CD14-positive monocyte (primary cell): ENCODE data around the gene SERPINA4. TPM values are rescaled to one million over a fixed set of nuclear protein-coding genes. Genes with fewer than 3 reads are reported as not detected.

Experiments
- DNase-seq, 3 donors: peaks; one replicate each; pipeline ENCODE4 v3.0.0-alpha.2; 2011 to 2022
- H2AFZ ChIP-seq: 2 replicates; pipeline ENCODE4 v1.6.0; 2012; ENCODE audit warnings: mild to moderate bottlenecking, low read depth, low read length, inconsistent platforms; ENCODE audit not compliant: insufficient read depth, poor library complexity, severe bottlenecking
- H3K27ac ChIP-seq, 2 donors: 1 replicate in 1 of 2; 2 replicates in 1 of 2; pipeline ENCODE4 v1.5.1; 2012 to 2013; ENCODE audit warnings: low read length in 2 of 2, control low read depth in 1 of 2, inconsistent platforms in 1 of 2, low read depth in 1 of 2, mild to moderate bottlenecking in 1 of 2
- H3K27me3 ChIP-seq, 2 donors: one replicate each; pipeline versions ENCODE4 v1.6.0 to v1.6.1; 2011 to 2013; ENCODE audit warnings: low read length in 2 of 2; ENCODE audit not compliant: control insufficient read depth in 2 of 2, insufficient read depth in 2 of 2
- H3K36me3 ChIP-seq, 2 donors: replicated peaks in 1 of 2; 1 replicate in 1 of 2; 2 replicates in 1 of 2; pipeline versions ENCODE4 v1.5.1 to v1.6.1; 2012 to 2013; ENCODE audit warnings: low read length in 2 of 2, control low read depth in 1 of 2, inconsistent platforms in 1 of 2, mild to moderate bottlenecking in 1 of 2; ENCODE audit not compliant: insufficient read depth in 2 of 2, control insufficient read depth in 1 of 2
- H3K4me1 ChIP-seq, 2 donors: 1 replicate in 1 of 2; 2 replicates in 1 of 2; pipeline versions ENCODE4 v1.5.1 to v1.6.1; 2012 to 2013; ENCODE audit warnings: low read length in 2 of 2, control low read depth in 1 of 2, inconsistent platforms in 1 of 2, mild to moderate bottlenecking in 1 of 2, moderate library complexity in 1 of 2; ENCODE audit not compliant: insufficient read depth in 2 of 2, control insufficient read depth in 1 of 2
- H3K4me2 ChIP-seq: replicated peaks from 2 replicates; pipeline ENCODE3; 2012; ENCODE audit warnings: low read length, moderate library complexity, mild to moderate bottlenecking; ENCODE audit not compliant: poor library complexity, severe bottlenecking; ENCODE audit errors: extremely low read depth
- H3K4me3 ChIP-seq, 3 experiments: fragments of 200-600 bp in 1 of 3; sonication (generic) in 1 of 3; replicated peaks in 1 of 3; 1 replicate in 2 of 3; 2 replicates in 1 of 3; pipeline ENCODE4 v1.5.1; 2011 to 2013; ENCODE audit warnings: low read length in 3 of 3, mild to moderate bottlenecking in 3 of 3, control low read depth in 2 of 3, low read depth in 2 of 3, inconsistent platforms in 1 of 3, moderate library complexity in 1 of 3
- H3K79me2 ChIP-seq: 2 replicates; pipeline ENCODE4 v1.6.0; 2012; ENCODE audit warnings: mild to moderate bottlenecking, control low read depth, inconsistent platforms, low read length, moderate library complexity; ENCODE audit not compliant: insufficient read depth
- H3K9ac ChIP-seq: 2 replicates; pipeline ENCODE4 v1.6.0; 2017; ENCODE audit warnings: low read length, mild to moderate bottlenecking; ENCODE audit not compliant: insufficient read depth, poor library complexity, severe bottlenecking
- H3K9me3 ChIP-seq, 2 donors: replicated peaks in 1 of 2; 1 replicate in 1 of 2; 2 replicates in 1 of 2; pipeline versions ENCODE4 v1.5.1 to v1.6.1; 2012 to 2013; ENCODE audit warnings: low read length in 2 of 2, control low read depth in 1 of 2; ENCODE audit not compliant: control insufficient read depth in 1 of 2, insufficient read depth in 1 of 2
- H4K20me1 ChIP-seq: 2 replicates; pipeline ENCODE4 v1.6.0; 2012; ENCODE audit warnings: mild to moderate bottlenecking, low read length, control low read depth, moderate library complexity; ENCODE audit not compliant: insufficient read depth
- H3K27ac Mint-ChIP-seq, 7 donors: one replicate each; pipeline ENCODE4 v1.8.0; 2020; ENCODE audit warnings: mild to moderate bottlenecking in 7 of 7, mixed read lengths in 7 of 7, moderate library complexity in 6 of 7, inconsistent platforms in 2 of 7
- H3K27me3 Mint-ChIP-seq, 3 donors: one replicate each; pipeline ENCODE4 v1.8.0; 2021 to 2022; ENCODE audit warnings: low read depth in 3 of 3, mild to moderate bottlenecking in 3 of 3, mixed read lengths in 3 of 3, moderate library complexity in 3 of 3, inconsistent platforms in 1 of 3
- H3K36me3 Mint-ChIP-seq, 2 donors: one replicate each; pipeline ENCODE4 v1.8.0; 2020; ENCODE audit warnings: mixed read lengths in 2 of 2, inconsistent platforms in 1 of 2, mild to moderate bottlenecking in 1 of 2
- H3K4me1 Mint-ChIP-seq: one replicate; pipeline ENCODE4 v1.8.0; 2020; ENCODE audit warnings: mild to moderate bottlenecking, mixed read lengths
- H3K4me3 Mint-ChIP-seq, 2 donors: one replicate each; pipeline ENCODE4 v1.8.0; 2020; ENCODE audit warnings: mild to moderate bottlenecking in 2 of 2, mixed read lengths in 2 of 2, moderate library complexity in 1 of 2
- H3K9me3 Mint-ChIP-seq, 7 donors: one replicate each; pipeline ENCODE4 v1.8.0; 2020 to 2022; ENCODE audit warnings: mixed read lengths in 7 of 7, mild to moderate bottlenecking in 6 of 7, moderate library complexity in 6 of 7, inconsistent platforms in 2 of 7
- CTCF ChIP-seq: fragments of 200-600 bp; IDR thresholded peaks from one replicate; pipeline ENCODE4 v1.8.0; 2022; ENCODE audit warnings: antibody characterized with exemption, mild to moderate bottlenecking
- WGBS: methylation state at CpG from one replicate; pipeline ENCODE4 v1.1.5; 2013; ENCODE audit warnings: missing lambda C conversion rate; ENCODE audit not compliant: insufficient coverage; 5-methylcytosine and 5-hydroxymethylcytosine counted together
- intact Hi-C, 2 donors: fragments of 100-400 bp; cut with micrococcal nuclease; formaldehyde crosslinking; loops; one replicate each; pipeline versions ENCODE4 v1.15.0 to v1.15.1; 2023
- polyA plus RNA-seq, 3 donors: library from polyadenylated mRNA; depleted of rRNA in 1 of 3; unstranded in 2 of 3; stranded (reverse) in 1 of 3; fragments of 300-500 nt in 2 of 3; fragments of >200 nt in 1 of 3; fragmentation: Illumina TruSeq in 2 of 3; gene quantifications; 1 replicate in 2 of 3; 2 replicates in 1 of 3; pipeline ENCODE4 v1.2.3, GENCODE V29; 2012 to 2021

Gene SERPINA4
- polyA plus RNA-seq, 3 donors: not detected

GRCh38 chr14:94555991-94556390 is 5.3 kb upstream of the SERPINA4 start:
- H2AFZ ChIP-seq: no peak overlapping the region
- no peaks in the 10 kb centered on the region for H3K36me3 ChIP-seq
- H3K79me2 ChIP-seq: no peaks in the 10 kb centered on the region
- intact Hi-C loops: no loop called here
- H3K4me1 ChIP-seq: no peaks in the 10 kb centered on the region
- no peak overlapping the region for H3K4me3 ChIP-seq
- H3K9me3 ChIP-seq: peaks cover 0 to 11% of the 10 kb centered on the region in 2 donors
- TF ChIP-seq CTCF: no peak
- no peak overlapping the region for H3K4me2 ChIP-seq
- Mint-ChIP-seq H3K9me3 (peaks cover 6 to 23% (median 17%) of the 10 kb centered on the region in 7 donors), H3K36me3 (no peaks in the 10 kb centered on the region), H3K4me3 (no peak overlapping the region), H3K4me1 (no peaks in the 10 kb centered on the region), H3K27ac (no peak overlapping the region), H3K27me3 (peaks cover 3 to 11% (median 5%) of the 10 kb centered on the region in 3 donors)
- H3K27ac ChIP-seq: no peak overlapping the region
- DNase-seq: no peak
- WGBS: 91% methylated on average over 8 of the region's 9 CpGs
- H3K27me3 ChIP-seq: no peaks in the 10 kb centered on the region
- H4K20me1 ChIP-seq: no peaks in the 10 kb centered on the region
- H3K9ac ChIP-seq: no peak overlapping the region

- Histone ChIP-seq H3K27me3 (no peaks in the 10 kb centered on the region), H3K27ac (no peak overlapping the region), H3K9ac (no peak overlapping the region), H3K4me1 (no peaks in the 10 kb centered on the region), H4K20me1 (no peaks in the 10 kb centered on the region), H3K79me2 (no peaks in the 10 kb centered on the region), H3K4me3 (no peak overlapping the region), H3K36me3 (no peaks in the 10 kb centered on the region), H3K4me2 (no peak overlapping the region), H3K9me3 (peaks cover 0 to 11% of the 10 kb centered on the region in 2 donors), H2AFZ (no peak overlapping the region)
- peaks cover 2 to 11% (median 3%) of the 10 kb centered on the region in 3 donors for H3K27me3 Mint-ChIP-seq
- no peaks in the 10 kb centered on the region for H3K36me3 Mint-ChIP-seq
- H3K9me3 Mint-ChIP-seq: peaks cover 6 to 23% (median 19%) of the 10 kb centered on the region in 7 donors
- intact Hi-C loops: no loop called here
- no peak overlapping the region for H3K4me3 Mint-ChIP-seq
- H3K4me1 Mint-ChIP-seq: no peaks in the 10 kb centered on the region
- DNase-seq: no peak
- H3K27ac Mint-ChIP-seq: no peak overlapping the region
- TF ChIP-seq CTCF: no peak
- no CpG with 5 or more reads among the region's 1 CpG for WGBS
Observed at GRCh38 chr14:94557327-94557726, 3.9 kb upstream of the SERPINA4 start.
